SW 1271 (cell line): ENCODE data around the gene KCNA3.
"Not testable (repeated sequence)": the region's sequence is repeated elsewhere in the genome, so short reads cannot be mapped to it uniquely, and the experiment has no call there.

ENCODE experiments used
- DNase-seq, 2 experiments: peaks; one replicate each; lab custom pipeline; 2025; lab: John Stamatoyannopoulos, UW

Gene KCNA3

GRCh38 chr1:110677526-110677925 is 2.8 kb upstream of the KCNA3 start:
- no peak for DNase-seq

GRCh38 chr1:110676970-110677369 is 2.2 kb upstream of the KCNA3 start:
- no peak for DNase-seq

DNA sequence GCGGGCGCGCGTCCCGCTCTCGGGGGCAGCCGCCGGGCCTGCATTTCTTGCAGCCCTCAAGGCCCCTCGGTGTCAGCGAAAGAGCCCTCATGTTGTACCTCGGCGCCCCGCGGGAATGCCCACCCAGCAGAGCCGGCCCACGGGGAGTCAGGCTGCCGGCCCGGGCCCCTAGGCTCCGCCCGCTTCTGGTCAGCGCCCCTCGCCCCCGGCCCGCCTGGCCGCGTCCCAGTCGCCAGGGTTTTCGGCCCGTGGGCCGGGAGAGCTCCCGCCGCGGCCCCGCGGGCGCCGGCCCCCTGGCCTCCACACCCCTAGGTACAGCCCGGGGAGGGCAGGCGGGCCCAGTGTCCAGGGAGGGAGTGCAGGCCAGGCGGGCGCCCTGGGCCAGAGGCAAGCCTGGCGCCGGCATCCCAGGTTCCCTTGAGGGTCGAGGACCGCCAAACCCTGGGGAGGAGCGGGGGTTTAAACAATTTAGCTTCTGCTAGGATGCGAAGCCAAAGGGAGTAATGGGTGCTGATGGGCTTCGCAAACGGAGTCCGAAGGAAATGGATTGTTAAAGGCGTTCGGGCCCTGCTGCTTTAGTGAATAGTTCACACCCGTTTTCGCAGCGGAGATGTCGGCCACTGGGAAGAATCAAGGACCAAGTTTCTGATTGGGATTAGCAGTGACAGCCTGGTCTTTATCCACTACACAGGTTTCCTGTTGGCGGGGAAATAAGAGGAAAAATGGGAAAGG is 486 bp upstream of the KCNA3 start:
- no peak for DNase-seq

DNA sequence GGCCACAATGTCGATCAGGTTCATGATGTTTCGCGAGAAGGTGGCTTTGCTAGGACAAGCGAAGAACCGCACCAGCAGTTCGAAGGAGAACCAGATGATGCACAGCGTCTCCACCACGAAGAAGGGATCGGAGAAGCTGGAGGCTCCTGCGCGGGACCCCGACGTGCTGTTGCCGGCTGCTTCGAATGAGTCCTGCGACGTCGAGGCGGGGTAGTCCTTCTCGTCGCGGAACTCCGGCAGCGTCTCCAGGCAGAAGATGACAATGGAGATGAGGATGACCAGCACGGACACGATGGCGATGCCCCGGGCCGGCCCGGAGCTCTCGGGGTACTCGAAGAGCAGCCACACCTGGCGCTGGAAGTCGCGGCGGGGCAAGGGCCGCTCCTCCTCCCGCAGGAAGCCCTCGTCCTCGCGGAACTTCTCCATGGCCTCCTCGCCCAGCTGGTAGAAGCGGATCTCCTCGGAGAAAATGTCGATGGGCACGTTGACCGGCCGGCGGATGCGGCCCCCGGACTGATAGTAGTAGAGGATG is 869 bp downstream of the KCNA3 start:
- DNase-seq, result no peak

GRCh38 chr1:110673197-110673701 is 1.5 kb downstream of the KCNA3 start:
- DNase-seq, result no peak

DNA sequence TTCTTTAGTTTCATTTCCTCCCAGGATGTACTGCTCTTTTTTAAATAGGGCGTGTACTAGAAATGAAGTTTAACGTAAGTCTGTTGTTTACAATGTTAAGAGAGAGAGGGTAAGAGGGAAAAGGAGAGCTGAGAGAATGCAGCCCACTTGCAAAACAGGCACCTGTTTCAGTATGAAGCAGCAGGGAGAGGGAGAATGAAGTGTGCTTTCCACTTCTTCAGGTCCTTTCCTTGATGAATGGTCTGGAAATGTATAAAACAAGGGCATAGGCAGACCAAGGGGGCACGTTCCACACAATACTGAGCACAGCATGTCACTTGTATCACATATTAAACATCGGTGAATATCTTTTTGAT is 2.0 kb downstream of the KCNA3 start:
- DNase-seq, result no peak

DNA sequence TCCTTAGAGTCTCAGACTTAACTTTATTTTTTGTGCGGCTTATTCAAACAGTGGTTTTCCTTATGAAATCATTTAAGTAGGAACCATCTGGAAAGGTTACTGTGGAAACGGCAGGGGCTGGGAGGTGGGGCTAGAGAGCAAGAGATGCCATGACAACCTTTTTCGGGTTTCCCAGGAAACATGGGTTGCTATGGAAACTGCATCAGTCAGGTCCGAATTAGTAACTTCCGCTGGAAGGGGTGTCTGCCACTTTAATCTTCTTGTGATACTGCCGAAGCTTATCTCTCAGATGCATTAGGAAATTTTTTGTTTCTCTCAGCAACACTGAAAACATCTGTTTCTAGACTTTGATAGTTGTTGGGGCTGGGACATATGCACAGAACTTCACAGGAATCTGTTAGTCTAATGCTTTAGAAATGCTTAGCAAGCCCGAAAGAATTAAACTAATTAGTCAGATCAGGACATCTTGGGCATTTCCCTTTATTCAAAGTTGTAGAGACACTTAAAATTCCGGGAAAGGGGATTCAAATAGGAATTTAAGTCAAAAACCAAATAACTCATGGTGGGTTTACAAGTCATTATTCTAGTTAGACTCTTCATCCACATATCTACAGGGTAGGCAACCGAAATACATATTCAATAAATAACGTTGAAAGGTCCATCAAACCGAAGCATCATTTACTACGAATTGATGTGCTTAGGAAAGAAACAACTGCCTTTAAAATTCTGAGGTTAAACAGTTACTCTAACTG is 2.6 kb downstream of the KCNA3 start:
- DNase-seq, result no peak

GRCh38 chr1:110671361-110671760 is 3.4 kb downstream of the KCNA3 start:
- DNase-seq, result no peak

- no peak for DNase-seq
These were observed 6.2 kb downstream of the KCNA3 start for GRCh38 chr1:110668549-110668948.

DNA sequence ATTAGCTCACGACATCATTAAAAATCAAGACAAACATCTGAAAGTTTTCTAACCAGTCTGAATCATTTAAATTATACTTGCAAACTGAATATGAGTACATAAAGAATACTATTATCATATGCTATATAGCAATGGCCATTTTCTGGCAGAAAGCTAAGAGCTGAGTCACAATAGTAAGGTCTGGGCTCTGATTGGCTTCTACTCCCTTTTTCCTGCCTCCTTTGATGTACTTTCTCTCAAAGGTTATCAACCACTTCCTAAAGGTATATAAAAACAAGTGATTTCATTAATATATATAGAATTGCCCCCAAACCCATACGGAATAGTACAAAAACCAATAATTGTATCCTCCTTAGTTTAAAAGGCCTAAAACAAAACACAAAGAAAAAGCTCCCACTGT is 7.0 kb downstream of the KCNA3 start:
- no peak for DNase-seq

DNA sequence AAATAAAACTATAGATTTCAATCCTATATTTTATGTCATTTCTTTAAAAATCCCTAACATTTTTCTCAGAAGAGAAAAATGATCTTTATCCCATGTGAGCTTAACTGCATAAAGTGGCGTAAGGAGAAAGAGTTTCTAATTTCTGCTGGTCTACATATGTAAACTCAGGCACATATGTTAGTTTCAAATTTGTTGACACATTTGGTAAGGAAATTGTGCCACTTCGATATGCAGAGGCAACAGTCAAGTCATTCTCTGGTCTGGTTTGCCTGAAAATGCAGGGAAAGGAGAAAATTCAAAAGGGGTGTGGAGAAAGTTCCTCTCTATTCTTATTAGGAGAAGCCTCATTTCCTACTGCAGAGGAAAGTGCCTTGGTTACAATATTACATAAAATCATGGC is 11.5 kb downstream of the KCNA3 start:
- DNase-seq, result no peak

DNA sequence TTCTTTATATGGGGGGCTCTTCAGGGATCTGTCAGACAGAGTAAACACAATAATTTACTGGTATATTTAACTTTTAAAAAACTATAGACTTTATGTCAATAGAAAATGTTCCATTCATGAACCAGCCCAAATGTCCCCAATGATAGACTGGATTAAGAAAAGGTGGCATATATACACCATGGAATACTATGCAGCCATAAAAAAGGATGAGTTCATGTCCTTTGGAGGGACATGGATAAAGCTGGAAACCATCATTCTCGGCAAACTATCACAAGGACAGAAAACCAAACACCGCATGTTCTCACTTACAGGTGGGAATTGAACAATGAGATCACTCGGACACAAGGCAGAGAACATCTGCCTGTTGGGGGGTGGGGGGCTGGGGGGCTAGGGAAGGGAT is 15.2 kb downstream of the KCNA3 start:
- not testable (repeated sequence) for DNase-seq

DNA sequence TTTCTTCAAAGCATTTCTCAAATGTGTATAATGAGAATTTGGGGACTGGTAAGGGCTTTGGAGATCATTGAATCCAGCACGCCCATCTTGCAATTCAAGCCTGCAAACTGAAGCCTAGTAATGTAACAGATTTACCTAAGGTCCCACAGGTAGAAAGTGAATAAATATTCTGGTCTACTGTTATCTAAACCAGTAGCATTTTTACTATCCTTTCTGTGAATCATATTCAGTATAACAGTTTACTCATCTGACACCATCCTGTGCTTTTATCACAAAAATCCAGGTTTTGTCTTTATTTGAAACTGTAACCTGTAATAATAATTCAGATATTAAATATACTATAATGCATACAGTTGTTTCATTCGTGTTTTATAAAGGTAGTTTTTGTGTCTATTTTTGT is 17.4 kb downstream of the KCNA3 start:
- DNase-seq, result no peak

DNA sequence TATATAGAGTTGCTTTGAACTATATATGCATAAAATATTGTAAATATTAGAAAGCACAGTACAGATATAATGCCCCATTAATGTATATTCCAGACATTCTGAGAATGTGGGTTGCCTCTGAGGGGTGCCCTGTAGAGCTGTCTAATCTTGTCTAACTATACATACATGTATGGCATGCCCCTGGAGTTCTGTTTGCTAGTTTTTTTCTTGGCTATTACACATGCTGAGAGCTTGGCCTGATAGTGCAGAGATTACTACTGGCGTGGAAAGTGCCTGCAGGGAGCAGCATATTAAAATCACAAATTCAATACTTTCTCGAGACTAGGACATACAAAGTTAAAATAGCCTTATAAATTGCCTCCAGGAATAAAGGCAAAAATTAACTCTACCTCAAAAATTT is 24.1 kb downstream of the KCNA3 start:
- DNase-seq, result no peak

- no peak for DNase-seq
These were observed 26.3 kb downstream of the KCNA3 start for GRCh38 chr1:110648417-110648816.

DNA sequence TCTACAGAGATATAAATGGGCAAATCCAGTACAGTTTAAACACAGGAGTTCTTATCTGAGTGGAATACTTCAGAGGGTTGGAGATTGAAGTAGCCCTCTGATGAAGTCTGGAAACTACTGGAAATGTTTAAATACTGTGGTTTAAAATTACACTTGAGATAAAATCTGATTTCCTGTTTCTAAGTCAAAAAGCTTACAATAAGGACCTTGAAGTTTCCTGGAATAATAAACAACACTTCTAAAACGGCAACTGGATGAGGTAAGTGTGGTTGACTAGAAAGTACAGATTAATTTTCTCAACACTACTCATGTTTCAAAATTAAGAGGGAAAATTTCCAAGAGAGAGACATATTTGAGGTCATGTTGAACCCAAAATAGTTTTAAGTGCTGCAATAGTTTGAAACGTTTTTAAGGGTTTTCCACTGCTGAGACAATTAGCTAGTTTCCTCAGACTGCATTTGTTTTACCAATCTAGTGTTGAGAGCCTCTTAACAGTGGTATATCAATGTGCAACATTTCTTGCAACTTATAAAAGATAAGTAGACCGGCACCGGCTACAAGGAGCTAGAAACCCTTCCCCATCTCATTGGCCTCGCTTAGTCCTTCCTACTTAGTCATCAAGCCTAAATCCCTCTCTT is 27.4 kb downstream of the KCNA3 start:
- DNase-seq, result no peak

GRCh38 chr1:110645821-110646735 is 28.7 kb downstream of the KCNA3 start:
- no peak for DNase-seq

GRCh38 chr1:110645211-110645610 is 29.5 kb downstream of the KCNA3 start:
- no peak for DNase-seq

GRCh38 chr1:110643879-110644472 is 30.8 kb downstream of the KCNA3 start:
- DNase-seq, result no peak

DNA sequence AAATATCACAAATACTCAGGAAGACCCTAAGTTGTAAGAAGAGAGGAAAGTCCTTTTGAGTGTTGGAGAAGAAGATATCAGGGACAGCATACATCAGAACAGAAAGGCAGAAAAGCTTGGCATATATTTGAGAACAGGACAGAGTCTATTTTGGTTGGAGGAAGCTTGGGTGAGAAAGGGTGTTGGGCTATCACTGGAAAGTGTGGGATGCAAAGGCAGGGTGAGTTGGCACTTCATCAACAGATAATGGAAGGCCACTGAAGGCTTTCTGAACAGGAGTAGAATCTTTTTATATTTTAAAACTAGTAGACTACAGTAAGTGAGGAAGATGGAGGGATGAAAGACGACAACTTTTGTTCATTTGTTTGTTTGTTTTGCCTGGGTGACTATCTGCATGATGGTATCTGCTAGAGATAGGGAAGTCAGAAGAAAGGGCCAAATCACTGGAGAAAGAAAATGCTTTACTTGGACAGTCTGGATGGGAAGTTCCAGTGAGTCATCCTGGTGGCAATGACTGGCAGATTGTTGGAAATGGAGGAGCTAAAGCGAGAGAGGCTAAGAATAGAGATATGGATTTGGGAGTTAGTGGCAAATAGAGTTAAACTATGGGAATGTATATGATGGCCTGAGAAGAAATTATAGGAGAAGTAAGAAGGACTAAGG is 34.9 kb downstream of the KCNA3 start:
- no peak for DNase-seq

GRCh38 chr1:110638556-110638955 is 36.2 kb downstream of the KCNA3 start:
- no peak for DNase-seq
